Skeletal muscle tissue (tissue), 4 donors: ENCODE data around the gene TNS4. TPM values are rescaled to one million over a fixed set of nuclear protein-coding genes. Genes with fewer than 3 reads are reported as not detected.

Experiments
- H3K27ac ChIP-seq: one replicate; pipeline ENCODE4 v1.7.0; 2013; ENCODE audit warnings: mild to moderate bottlenecking, low read depth, low read length, inconsistent platforms
- H3K27me3 ChIP-seq, 3 donors: one replicate each; pipeline ENCODE4 v1.7.0; 2013; ENCODE audit warnings: low read length in 3 of 3; ENCODE audit not compliant: control insufficient read depth in 3 of 3, insufficient read depth in 3 of 3
- H3K36me3 ChIP-seq, 3 donors: one replicate each; pipeline ENCODE4 v1.7.0; 2013; ENCODE audit warnings: low read length in 3 of 3; ENCODE audit not compliant: control insufficient read depth in 3 of 3, insufficient read depth in 3 of 3
- H3K4me1 ChIP-seq, 3 donors: one replicate each; pipeline ENCODE4 v1.7.0; 2013; ENCODE audit warnings: low read length in 3 of 3, mild to moderate bottlenecking in 3 of 3; ENCODE audit not compliant: control insufficient read depth in 3 of 3, insufficient read depth in 3 of 3
- H3K4me3 ChIP-seq, 3 donors: one replicate each; pipeline ENCODE4 v1.7.0; 2013; ENCODE audit warnings: low read length in 3 of 3
- H3K9ac ChIP-seq, 3 donors: one replicate each; pipeline ENCODE4 v1.7.0; 2013; ENCODE audit warnings: low read length in 3 of 3, mild to moderate bottlenecking in 3 of 3, moderate library complexity in 2 of 3, low read depth in 1 of 3
- H3K9me3 ChIP-seq, 3 donors: one replicate each; pipeline ENCODE4 v1.7.0; 2013; ENCODE audit warnings: low read length in 3 of 3; ENCODE audit not compliant: control insufficient read depth in 3 of 3
- total RNA-seq: library from RNA; depleted of rRNA; stranded (reverse); fragments of >200 nt; gene quantifications from one replicate; pipeline ENCODE4 v1.2.3, GENCODE V29; 2014
- donor health status: Osteomylitis.

The TNS4 gene
- total RNA-seq, 1 donor from 2014 or later, result not detected

DNA sequence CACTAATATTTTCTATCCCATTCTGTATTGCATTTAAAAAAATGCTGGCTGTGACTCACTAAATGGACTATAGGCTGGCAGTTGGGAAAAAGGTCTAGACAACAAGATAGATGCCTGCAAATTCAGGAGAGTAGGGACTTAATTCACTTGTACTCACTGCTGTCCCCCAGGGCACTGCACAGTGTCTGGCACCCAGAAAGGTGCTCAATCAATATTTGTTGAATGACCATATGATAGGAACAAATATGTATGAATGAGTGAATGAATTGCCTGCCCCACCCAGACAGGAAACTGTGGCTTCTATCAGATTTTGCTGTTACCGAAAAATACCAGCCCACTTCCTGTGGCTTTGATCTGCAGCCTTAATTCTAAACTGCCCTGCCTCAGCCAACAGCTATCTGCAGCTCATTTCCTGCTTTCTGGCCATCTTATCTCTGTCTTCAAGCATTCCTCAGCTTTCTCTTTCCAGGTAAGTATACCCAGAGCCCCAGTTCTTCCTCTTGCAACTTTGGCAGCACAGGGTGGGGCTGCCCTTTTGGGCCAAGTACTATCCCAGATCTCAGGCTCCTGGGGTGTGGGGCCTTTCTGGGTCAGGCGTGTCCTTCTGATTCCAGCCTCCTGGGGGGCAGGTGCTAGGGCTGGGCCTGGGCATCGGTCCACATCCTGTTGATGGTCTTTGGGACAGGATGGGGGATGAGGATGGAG is 15.3 kb upstream of the TNS4 start:
- H3K36me3 ChIP-seq, result no peaks in the 10 kb centered on the region
- no peak overlapping the region for H3K4me3 ChIP-seq
- no peak overlapping the region for H3K27ac ChIP-seq
- peaks cover 7 to 10% (median 8%) of the 10 kb centered on the region in 3 donors for H3K4me1 ChIP-seq
- no peaks in the 10 kb centered on the region for H3K9me3 ChIP-seq
- peaks cover 0 to 5% (median 2%) of the 10 kb centered on the region in 3 donors for H3K27me3 ChIP-seq
- no peak overlapping the region for H3K9ac ChIP-seq

DNA sequence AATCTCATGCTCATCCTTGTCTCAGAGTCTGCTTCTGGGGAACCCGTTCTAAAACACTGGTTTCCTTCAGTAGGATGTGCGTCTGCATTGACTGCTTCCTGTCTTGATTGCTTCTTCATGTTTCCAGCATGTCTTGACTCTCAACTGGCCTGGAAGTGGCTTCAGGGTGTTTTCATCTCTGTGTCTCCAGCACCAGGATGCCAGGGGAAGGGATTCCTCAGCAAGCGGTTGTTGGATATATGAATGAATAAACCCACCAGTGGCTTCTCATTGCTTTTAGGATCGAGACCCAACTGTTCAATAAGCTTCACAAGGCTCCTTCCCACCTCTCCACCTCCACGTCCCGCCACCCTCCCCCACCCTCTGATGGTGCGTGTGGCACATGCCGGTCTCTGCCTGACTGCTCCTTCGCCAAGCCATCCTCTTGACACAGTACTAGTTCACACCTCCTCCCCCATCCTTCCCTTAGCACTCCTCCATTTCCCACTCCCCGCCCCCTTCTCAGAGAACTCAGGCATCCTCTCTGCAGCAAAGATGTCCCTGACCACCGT is 14.1 kb upstream of the TNS4 start:
- Histone ChIP-seq H3K4me3 (no peak overlapping the region), H3K27ac (no peak overlapping the region), H3K9me3 (no peaks in the 10 kb centered on the region), H3K4me1 (peaks cover 18 to 20% (median 19%) of the 10 kb centered on the region in 3 donors), H3K36me3 (no peaks in the 10 kb centered on the region), H3K27me3 (peaks cover 0 to 2% (median 0%) of the 10 kb centered on the region in 3 donors), H3K9ac (no peak overlapping the region)

DNA sequence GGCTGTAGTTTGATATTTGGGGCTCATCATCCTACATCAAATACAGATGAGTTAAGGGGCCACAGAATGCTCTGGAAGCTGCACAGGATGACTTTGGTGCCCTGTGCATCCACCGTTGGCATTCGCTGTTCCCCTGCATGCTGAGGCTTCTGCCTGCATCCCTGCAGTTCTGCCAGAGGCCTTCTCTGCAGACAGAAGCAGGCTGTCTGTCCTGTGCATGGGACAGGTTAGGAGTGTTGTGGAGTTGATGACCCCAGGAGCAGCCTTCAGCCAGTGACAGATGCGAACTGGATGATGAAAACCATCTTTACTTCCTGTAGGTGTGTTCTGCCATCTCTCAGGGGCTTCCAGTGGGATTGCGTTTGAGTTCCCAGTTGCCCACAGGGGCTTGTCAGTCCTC is 13.6 kb upstream of the TNS4 start:
- Histone ChIP-seq H3K36me3 (no peaks in the 10 kb centered on the region), H3K4me1 (peaks cover 22 to 25% (median 25%) of the 10 kb centered on the region in 3 donors), H3K9me3 (no peaks in the 10 kb centered on the region), H3K9ac (no peak overlapping the region), H3K27me3 (peaks cover 0 to 2% (median 0%) of the 10 kb centered on the region in 3 donors), H3K4me3 (no peak overlapping the region), H3K27ac (no peak overlapping the region)

DNA sequence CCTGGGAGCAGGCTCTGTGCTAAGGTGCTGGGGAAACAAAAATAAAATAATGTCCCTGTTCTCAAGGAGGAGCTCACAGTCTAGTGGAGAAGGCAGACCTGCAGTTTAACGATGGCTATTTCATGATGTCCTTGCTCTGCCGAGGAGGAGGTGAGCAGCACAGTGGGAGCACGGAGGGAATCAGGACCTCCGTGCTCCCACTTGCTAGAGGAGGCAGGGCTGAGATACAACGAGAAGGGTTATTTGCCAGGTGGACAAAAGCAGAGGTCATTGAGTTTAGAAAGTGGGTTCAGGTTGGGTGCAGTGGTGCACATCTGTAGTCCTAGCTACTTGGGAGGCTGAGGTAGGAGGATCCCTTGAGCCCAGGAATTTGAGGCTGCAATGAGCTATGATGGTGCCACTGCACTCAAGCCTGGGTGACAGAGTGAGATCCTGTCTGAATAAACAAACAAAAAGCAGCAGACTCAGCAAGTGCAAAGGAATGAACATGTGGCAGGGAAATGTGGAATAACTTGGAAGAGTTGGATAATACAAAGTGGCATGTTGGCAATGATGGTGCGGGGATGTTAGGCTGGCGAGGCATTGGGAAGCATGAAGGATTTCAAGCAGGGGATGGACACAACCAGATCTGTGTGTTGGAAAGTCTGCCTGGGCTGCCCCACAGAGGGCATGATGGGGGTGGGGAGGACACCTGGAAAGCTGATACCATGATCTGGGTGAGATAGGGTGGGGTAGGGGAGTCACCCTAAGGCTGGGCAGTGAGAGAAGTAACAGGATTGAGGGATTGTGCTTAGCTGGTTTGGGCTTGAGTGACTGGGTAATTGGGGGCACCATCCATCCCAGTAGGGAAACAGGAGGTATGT is 12.8 kb upstream of the TNS4 start:
- H3K4me3 ChIP-seq, result no peak overlapping the region

DNA sequence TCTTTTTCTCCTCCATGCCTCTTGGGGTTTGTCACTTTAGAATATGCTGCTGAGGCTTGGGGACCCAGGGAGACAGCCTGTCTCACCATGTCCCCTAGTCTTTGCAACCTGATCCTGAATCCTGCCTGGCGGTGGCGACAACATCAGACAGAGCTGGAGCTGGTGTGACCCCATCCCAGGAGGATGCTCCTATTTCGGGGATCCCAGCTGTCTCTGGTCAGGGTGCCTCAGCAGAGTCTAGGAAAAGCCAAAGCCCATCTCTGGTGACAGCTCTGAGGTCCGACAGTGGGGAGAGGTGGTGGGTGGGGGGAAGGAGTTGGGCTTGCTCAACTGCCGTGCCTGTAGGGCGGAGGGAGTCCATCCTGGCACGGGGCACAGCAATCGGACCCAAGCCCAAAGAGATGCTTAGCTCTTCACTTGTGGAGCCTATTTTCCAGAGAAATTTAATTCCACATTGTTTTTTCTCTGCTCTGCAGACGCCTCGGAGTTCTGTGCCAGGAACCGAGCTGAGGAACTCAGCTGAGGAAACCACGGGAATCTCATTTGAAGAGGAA is 10.3 kb upstream of the TNS4 start:
- H3K27me3 ChIP-seq, result no peaks in the 10 kb centered on the region
- no peaks in the 10 kb centered on the region for H3K36me3 ChIP-seq
- H3K9ac ChIP-seq, result peak overlapping the region in 1 of 3 donors; percentile 3
- H3K4me3 ChIP-seq, result no peak overlapping the region
- no peaks in the 10 kb centered on the region for H3K9me3 ChIP-seq
- H3K4me1 ChIP-seq, result peaks cover 24 to 29% (median 29%) of the 10 kb centered on the region in 3 donors
- H3K27ac ChIP-seq, result no peak overlapping the region

More for the DNA sequence above, 12.8 kb upstream of the TNS4 start:
- H3K27ac ChIP-seq, result no peak overlapping the region
- H3K9me3 ChIP-seq, result no peaks in the 10 kb centered on the region
- no peaks in the 10 kb centered on the region for H3K36me3 ChIP-seq
- no peak overlapping the region for H3K9ac ChIP-seq
- peaks cover 24 to 30% (median 29%) of the 10 kb centered on the region in 3 donors for H3K4me1 ChIP-seq
- peaks cover 0 to 1% (median 0%) of the 10 kb centered on the region in 3 donors for H3K27me3 ChIP-seq

DNA sequence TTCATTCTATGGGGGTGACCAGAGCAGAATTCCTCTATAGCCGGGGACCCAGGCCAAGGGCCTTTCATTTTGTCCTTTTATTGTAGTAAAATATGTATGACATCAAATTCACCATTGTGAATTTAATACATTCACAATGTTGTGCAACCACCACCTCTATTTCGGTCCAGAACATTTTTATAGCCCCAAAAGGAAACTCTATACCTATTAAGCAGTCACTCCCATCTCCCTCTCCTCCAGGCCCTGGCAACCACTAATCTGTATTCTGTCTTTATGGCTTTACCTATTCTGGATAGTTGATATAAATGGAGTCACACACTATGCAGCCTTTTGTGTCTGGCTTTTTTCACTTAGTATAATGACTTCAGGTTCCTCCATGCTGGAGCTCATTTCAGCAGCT is 9.7 kb upstream of the TNS4 start:
- Histone ChIP-seq H3K27me3 (no peaks in the 10 kb centered on the region), H3K27ac (no peak overlapping the region), H3K4me3 (no peak overlapping the region), H3K9me3 (no peaks in the 10 kb centered on the region), H3K9ac (no peak overlapping the region), H3K36me3 (no peaks in the 10 kb centered on the region), H3K4me1 (peaks cover 24 to 29% (median 28%) of the 10 kb centered on the region in 3 donors)

DNA sequence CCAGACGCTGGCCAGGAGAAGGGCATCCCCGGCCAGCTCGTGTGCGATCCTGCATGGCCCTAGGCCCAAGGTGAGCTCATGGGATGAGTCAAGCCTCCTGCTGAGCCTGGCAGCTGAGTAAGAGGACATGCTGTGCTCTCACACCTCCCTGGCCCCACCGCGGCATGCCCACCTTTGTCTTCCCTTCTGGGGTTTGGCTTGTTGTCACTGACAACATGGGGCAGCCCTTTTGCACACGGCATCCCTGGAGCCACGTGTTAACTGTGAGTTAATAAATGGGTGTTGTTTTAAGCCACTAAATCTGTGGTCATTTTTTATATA is 8.9 kb upstream of the TNS4 start:
- no peak overlapping the region for H3K27ac ChIP-seq
- no peaks in the 10 kb centered on the region for H3K36me3 ChIP-seq
- no peaks in the 10 kb centered on the region for H3K27me3 ChIP-seq
- H3K9ac ChIP-seq, result no peak overlapping the region
- H3K4me3 ChIP-seq, result peak overlapping the region in 1 of 3 donors; percentile 6
- no peaks in the 10 kb centered on the region for H3K9me3 ChIP-seq
- peaks cover 24 to 29% (median 28%) of the 10 kb centered on the region in 3 donors for H3K4me1 ChIP-seq

DNA sequence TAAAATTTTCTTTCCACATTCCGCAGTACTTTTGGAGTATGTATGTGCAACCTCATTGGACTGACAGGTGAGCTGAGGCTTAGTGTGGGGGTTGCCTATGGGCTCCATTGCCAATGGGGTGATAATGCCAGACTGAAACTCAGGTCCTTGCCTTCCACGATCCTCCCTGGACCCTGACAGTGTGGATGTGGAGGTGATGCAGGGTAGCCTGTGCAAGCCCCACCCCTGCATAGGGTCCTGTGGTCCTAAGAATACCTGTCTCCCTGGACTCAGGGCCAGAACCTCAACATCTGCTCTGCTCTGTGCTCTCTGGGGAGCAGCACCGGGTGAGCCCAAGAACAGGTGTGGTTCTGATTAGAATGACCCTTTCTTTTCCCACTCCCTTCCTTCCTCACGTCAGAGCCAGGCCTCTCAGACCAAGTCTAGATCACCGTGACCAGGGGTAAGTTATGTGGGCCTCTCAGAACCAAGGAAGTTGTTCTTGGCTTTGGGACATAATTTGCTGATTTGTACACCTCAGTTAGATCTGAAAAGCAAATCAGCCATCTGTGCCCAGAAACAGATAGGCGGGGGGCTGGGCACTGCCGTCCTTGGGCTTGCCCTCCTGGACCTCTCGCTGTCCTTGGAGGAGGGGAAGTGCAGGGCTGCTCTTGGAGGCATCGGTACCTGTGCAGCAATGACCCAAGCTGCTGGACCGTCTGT is 8.4 kb upstream of the TNS4 start:
- H3K4me3 ChIP-seq, result peak overlapping the region in 1 of 3 donors; percentile 6
- H3K9me3 ChIP-seq, result no peaks in the 10 kb centered on the region
- H3K27me3 ChIP-seq, result no peaks in the 10 kb centered on the region
- no peak overlapping the region for H3K27ac ChIP-seq
- H3K9ac ChIP-seq, result no peak overlapping the region
- H3K4me1 ChIP-seq, result peaks cover 24 to 29% (median 28%) of the 10 kb centered on the region in 3 donors
- no peaks in the 10 kb centered on the region for H3K36me3 ChIP-seq

DNA sequence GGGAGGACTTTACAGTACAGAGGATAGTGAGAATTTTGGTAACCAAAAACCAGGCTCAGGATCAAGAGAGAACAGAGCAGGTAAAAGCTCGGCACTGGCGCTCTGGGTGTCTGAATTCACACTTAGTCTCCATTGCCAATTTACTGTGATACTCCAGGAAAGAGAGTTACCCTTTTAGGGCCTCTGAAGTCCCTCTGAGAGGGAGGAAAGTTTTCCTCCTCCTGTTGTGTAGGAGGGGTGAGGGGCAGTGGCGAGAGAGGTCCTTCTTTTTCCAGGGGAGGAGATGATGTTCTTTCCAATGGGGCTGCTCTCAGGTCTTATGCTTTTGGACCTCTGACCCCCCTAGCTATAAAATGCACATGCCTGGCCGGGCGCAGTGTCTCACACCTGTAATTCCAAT is 5.4 kb upstream of the TNS4 start:
- no peaks in the 10 kb centered on the region for H3K9me3 ChIP-seq
- H3K36me3 ChIP-seq, result no peaks in the 10 kb centered on the region
- peaks cover 18 to 22% (median 22%) of the 10 kb centered on the region in 3 donors for H3K4me1 ChIP-seq
- H3K27ac ChIP-seq, result no peak overlapping the region
- no peak overlapping the region for H3K9ac ChIP-seq
- H3K27me3 ChIP-seq, result no peaks in the 10 kb centered on the region
- no peak overlapping the region for H3K4me3 ChIP-seq
